CD4-positive, alpha-beta T cell (primary cell): ENCODE data around the gene TP53RK. TPM values are rescaled to one million over a fixed set of nuclear protein-coding genes. Genes with fewer than 3 reads are reported as not detected.

ENCODE experiments used
- ATAC-seq: fragments of 200-7000 bp; cut with Tn5 transposase; one replicate; pipeline ENCODE4 v1.10.0; 2022; ENCODE audit warnings: mild to moderate bottlenecking; ENCODE audit not compliant: poor library complexity
- CTCF ChIA-PET: fragments of 350-600 bp; sonication (Branson Sonifier 250); formaldehyde crosslinking; loops from one replicate; lab custom pipeline; 2021; ENCODE audit warnings: antibody characterized with exemption, inconsistent platforms; lab: Charles Lee
- POLR2A ChIA-PET: fragments of 350-600 bp; sonication (Branson Sonifier 250); formaldehyde crosslinking; loops from one replicate; lab custom pipeline; 2021; ENCODE audit warnings: antibody characterized with exemption, inconsistent platforms; lab: Charles Lee
- DNase-seq, 14 experiments: peaks; one replicate each; pipeline ENCODE4 v3.0.0-alpha.2; 2013 to 2020; ENCODE audit warnings: mixed read lengths in 2 of 14
- H3K27ac ChIP-seq, 2 donors: one replicate each; pipeline versions ENCODE4 v1.5.1 to v1.7.0; 2013; ENCODE audit warnings: low read length in 2 of 2, low read depth in 1 of 2, mild to moderate bottlenecking in 1 of 2
- H3K27me3 ChIP-seq, 2 experiments: 1 replicate in 1 of 2; 2 replicates in 1 of 2; pipeline versions ENCODE4 v1.6.1 to v1.7.0; 2013; ENCODE audit warnings: low read length in 2 of 2, control low read depth in 1 of 2, mild to moderate bottlenecking in 1 of 2, moderate library complexity in 1 of 2; ENCODE audit not compliant: insufficient read depth in 2 of 2, control insufficient read depth in 1 of 2
- H3K36me3 ChIP-seq: one replicate; pipeline ENCODE4 v1.6.1; 2013; ENCODE audit warnings: low read length, control low read depth; ENCODE audit not compliant: insufficient read depth
- H3K4me1 ChIP-seq: one replicate; pipeline ENCODE4 v1.6.1; 2013; ENCODE audit warnings: low read length, control low read depth; ENCODE audit not compliant: insufficient read depth
- H3K4me3 ChIP-seq: one replicate; pipeline ENCODE4 v1.5.1; 2013; ENCODE audit warnings: mild to moderate bottlenecking, low read length, moderate library complexity
- H3K9me3 ChIP-seq, 2 experiments: 1 replicate in 1 of 2; 2 replicates in 1 of 2; pipeline versions ENCODE4 v1.6.1 to v1.7.0; 2013; ENCODE audit warnings: low read length in 2 of 2, mild to moderate bottlenecking in 2 of 2, control low read depth in 1 of 2, moderate library complexity in 1 of 2; ENCODE audit not compliant: control insufficient read depth in 1 of 2, insufficient read depth in 1 of 2
- H3K27ac Mint-ChIP-seq: one replicate; pipeline ENCODE4 v1.8.0; 2020; ENCODE audit warnings: mixed read lengths
- H3K27me3 Mint-ChIP-seq: one replicate; pipeline ENCODE4 v1.8.0; 2021; ENCODE audit warnings: mixed read lengths
- H3K36me3 Mint-ChIP-seq: one replicate; pipeline ENCODE4 v1.8.0; 2021; ENCODE audit warnings: low read depth, mixed read lengths
- H3K4me1 Mint-ChIP-seq: one replicate; pipeline ENCODE4 v1.8.0; 2021; ENCODE audit warnings: low read depth, mixed read lengths
- H3K4me3 Mint-ChIP-seq: one replicate; pipeline ENCODE4 v1.8.0; 2020; ENCODE audit warnings: mild to moderate bottlenecking, mixed read lengths
- H3K9me3 Mint-ChIP-seq: one replicate; pipeline ENCODE4 v1.8.0; 2020; ENCODE audit warnings: mixed read lengths
- intact Hi-C, 2 experiments: fragments of 100-400 bp; cut with DNase I in 1 of 2; cut with micrococcal nuclease in 1 of 2; formaldehyde crosslinking; loops; one replicate each; pipeline versions ENCODE4 v1.15.1 to v1.9.0; 2023 to 2025; cut with DNase I, micrococcal nuclease
- total RNA-seq, 174 experiments: library from RNA in 2 of 174; stranded (reverse) in 2 of 174; gene quantifications; one replicate each; pipeline ENCODE4 v1.2.3 and lab custom pipeline; 2021 to 2026
- TF ChIP-seq, protein P1 (sequence below): fragments of 200-600 bp; IDR thresholded peaks from one replicate; pipeline ENCODE4 v1.8.0; 2022; ENCODE audit warnings: antibody characterized with exemption, mild to moderate bottlenecking

The TP53RK gene
- total RNA-seq, 2 experiments from 2014 or later: 3.9 to 4.5 TPM

DNA sequence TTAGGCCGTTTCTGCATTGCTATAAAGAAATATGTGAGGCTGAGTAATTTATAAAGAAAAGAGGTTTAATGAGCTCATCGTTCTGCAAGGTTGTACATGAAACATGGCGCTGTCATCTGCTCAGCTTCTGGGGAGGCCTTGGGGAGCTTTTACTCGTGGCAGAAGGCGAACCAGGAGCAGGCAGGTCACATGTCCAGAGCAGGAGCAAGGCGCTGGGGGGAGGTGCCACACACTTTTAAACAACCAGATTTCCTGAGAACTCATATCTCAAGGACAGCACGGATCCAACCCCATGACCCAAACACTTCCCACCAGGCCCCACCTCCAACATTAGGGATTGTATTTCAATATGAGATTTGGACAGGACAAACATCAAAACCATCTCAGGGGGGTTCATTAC is 31.6 kb downstream of the TP53RK start:
- no peak overlapping the region for H3K27ac ChIP-seq
- no peaks in the 10 kb centered on the region for H3K9me3 ChIP-seq
- H3K36me3 ChIP-seq: no peaks in the 10 kb centered on the region
- TF ChIP-seq, protein P1, sequence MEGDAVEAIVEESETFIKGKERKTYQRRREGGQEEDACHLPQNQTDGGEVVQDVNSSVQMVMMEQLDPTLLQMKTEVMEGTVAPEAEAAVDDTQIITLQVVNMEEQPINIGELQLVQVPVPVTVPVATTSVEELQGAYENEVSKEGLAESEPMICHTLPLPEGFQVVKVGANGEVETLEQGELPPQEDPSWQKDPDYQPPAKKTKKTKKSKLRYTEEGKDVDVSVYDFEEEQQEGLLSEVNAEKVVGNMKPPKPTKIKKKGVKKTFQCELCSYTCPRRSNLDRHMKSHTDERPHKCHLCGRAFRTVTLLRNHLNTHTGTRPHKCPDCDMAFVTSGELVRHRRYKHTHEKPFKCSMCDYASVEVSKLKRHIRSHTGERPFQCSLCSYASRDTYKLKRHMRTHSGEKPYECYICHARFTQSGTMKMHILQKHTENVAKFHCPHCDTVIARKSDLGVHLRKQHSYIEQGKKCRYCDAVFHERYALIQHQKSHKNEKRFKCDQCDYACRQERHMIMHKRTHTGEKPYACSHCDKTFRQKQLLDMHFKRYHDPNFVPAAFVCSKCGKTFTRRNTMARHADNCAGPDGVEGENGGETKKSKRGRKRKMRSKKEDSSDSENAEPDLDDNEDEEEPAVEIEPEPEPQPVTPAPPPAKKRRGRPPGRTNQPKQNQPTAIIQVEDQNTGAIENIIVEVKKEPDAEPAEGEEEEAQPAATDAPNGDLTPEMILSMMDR: no peak
- peaks cover 3% of the 10 kb centered on the region in 2 experiments for H3K27me3 ChIP-seq
- intact Hi-C loops: no loop called here
- no peak for ATAC-seq
- H3K4me1 ChIP-seq: no peaks in the 10 kb centered on the region
- ChIA-PET CTCF (no interaction called here), POLR2A (no interaction called here)
- Mint-ChIP-seq H3K27ac (no peak overlapping the region), H3K36me3 (no peaks in the 10 kb centered on the region), H3K27me3 (peaks cover 23% of the 10 kb centered on the region), H3K4me3 (no peak overlapping the region), H3K9me3 (no peaks in the 10 kb centered on the region), H3K4me1 (no peaks in the 10 kb centered on the region)
- no peak overlapping the region for H3K4me3 ChIP-seq
- no peak for DNase-seq

DNA sequence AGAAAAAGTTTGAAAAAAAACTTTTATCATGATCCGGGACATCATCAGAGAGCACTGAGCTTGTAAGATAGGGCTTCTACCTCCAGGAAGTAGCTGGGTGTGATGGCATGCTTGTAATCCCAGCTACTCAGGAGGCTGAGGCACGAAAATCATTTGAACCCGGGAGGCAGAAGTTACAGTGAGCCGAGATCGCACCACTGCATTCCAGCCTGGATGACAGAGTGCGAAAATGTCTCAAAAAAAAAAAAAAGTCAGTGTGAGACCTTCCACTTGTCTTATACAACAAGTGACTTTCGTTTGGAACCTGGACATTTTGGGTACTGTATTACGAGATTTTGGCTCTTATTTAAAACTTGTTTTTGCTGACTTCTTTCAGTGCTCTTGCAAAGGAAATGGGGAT is 32.1 kb downstream of the TP53RK start:
- no peak overlapping the region for H3K27ac Mint-ChIP-seq
- intact Hi-C loops: no loop called here
- no peak overlapping the region for H3K4me3 ChIP-seq
- CTCF ChIA-PET: no interaction called here
- no peaks in the 10 kb centered on the region for H3K36me3 Mint-ChIP-seq
- H3K27me3 ChIP-seq: peaks cover 3 to 8% of the 10 kb centered on the region in 2 experiments
- POLR2A ChIA-PET: no interaction called here
- no peaks in the 10 kb centered on the region for H3K4me1 ChIP-seq
- no peak overlapping the region for H3K27ac ChIP-seq
- ATAC-seq (no peak), DNase-seq (no peak)
- peaks cover 26% of the 10 kb centered on the region for H3K27me3 Mint-ChIP-seq
- H3K9me3 Mint-ChIP-seq: no peaks in the 10 kb centered on the region
- H3K36me3 ChIP-seq: no peaks in the 10 kb centered on the region
- H3K9me3 ChIP-seq: peaks cover 0 to 3% of the 10 kb centered on the region in 2 experiments
- TF ChIP-seq, protein P1: no peak
- no peak overlapping the region for H3K4me3 Mint-ChIP-seq
- no peaks in the 10 kb centered on the region for H3K4me1 Mint-ChIP-seq

DNA sequence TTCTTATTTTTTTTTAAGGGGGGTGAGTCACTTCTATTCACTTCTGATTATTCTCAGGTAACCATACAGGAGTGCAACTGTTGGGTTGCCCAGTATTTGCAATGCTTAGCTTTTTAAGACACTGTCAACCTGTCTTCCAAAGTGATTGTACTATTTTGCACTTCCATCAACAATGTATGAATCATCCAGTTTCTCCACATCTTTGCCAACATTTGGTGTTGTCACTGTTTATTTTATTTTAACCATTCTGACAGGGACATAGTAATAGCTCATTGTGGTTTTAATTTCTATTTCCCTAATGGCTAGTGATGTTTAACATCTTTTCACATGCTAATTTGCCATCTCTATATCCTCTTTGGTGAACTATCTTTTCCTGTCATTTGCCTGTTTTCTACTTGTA is 36.5 kb downstream of the TP53RK start:
- no peaks in the 10 kb centered on the region for H3K9me3 Mint-ChIP-seq
- POLR2A ChIA-PET: no interaction called here
- H3K27ac Mint-ChIP-seq: no peak overlapping the region
- H3K4me3 ChIP-seq: no peak overlapping the region
- peaks cover 0 to 8% of the 10 kb centered on the region in 2 experiments for H3K9me3 ChIP-seq
- no peak for DNase-seq
- no peaks in the 10 kb centered on the region for H3K36me3 Mint-ChIP-seq
- H3K4me1 Mint-ChIP-seq: no peaks in the 10 kb centered on the region
- intact Hi-C loops: no loop called here
- TF ChIP-seq, protein P1: no peak
- H3K4me1 ChIP-seq: no peaks in the 10 kb centered on the region
- H3K27me3 ChIP-seq: peaks cover 20 to 31% of the 10 kb centered on the region in 2 experiments
- H3K4me3 Mint-ChIP-seq: no peak overlapping the region
- H3K27me3 Mint-ChIP-seq: peaks cover 58% of the 10 kb centered on the region
- no peak for ATAC-seq
- no peak overlapping the region for H3K27ac ChIP-seq
- no peaks in the 10 kb centered on the region for H3K36me3 ChIP-seq
- CTCF ChIA-PET: no interaction called here
